Caco-2 (cell line): Measurements from ENCODE around the gene PHLDB1. TPM values are rescaled to one million over a fixed set of nuclear protein-coding genes. Genes with fewer than 3 reads are reported as not detected.

Source experiments
- BruUV-seq: library from RNA; stranded (reverse); fragments of 400-500 nt; replicated peaks from 2 replicates; lab custom pipeline; 2021; lab: Mats Ljungman, UMichigan
- CTCF ChIA-PET: fragments of 300-600 bp; sonication (Branson Sonifier 250); formaldehyde crosslinking; loops from one replicate; lab custom pipeline; 2022; ENCODE audit warnings: antibody characterized with exemption; lab: Charles Lee
- POLR2A ChIA-PET: fragments of 300-600 bp; sonication (Branson Sonifier 250); formaldehyde crosslinking; loops from one replicate; lab custom pipeline; 2022; ENCODE audit warnings: antibody characterized with exemption; lab: Charles Lee
- DNase-seq, 2 experiments: peaks; one replicate each; pipeline versions ENCODE4 v3.0.0 to v3.0.0-alpha.2; 2020 to 2022
- H3K27me3 ChIP-seq: replicated peaks from 2 replicates; pipeline ENCODE4 v1.6.0; 2011; ENCODE audit warnings: low read length; ENCODE audit not compliant: control insufficient read depth, insufficient read depth
- H3K36me3 ChIP-seq: 2 replicates; pipeline ENCODE4 v1.5.1; 2011; ENCODE audit warnings: low read length; ENCODE audit not compliant: control insufficient read depth, insufficient read depth
- H3K4me1 ChIP-seq: fragments of 250-450 bp; sonication (Bioruptor Pico); 2 replicates; pipeline ENCODE4 v1.5.1; 2020; ENCODE audit warnings: mild to moderate bottlenecking
- H3K4me3 ChIP-seq: 2 replicates; pipeline ENCODE4 v1.5.1; 2011; ENCODE audit warnings: low read depth, mild to moderate bottlenecking, control low read depth, low read length
- H3K9me3 ChIP-seq: fragments of 250-450 bp; sonication (Bioruptor Pico); 2 replicates; pipeline ENCODE4 v1.5.1; 2020; ENCODE audit warnings: mild to moderate bottlenecking, moderate library complexity
- H3K27ac Mint-ChIP-seq: one replicate; pipeline ENCODE4 v1.8.0; 2022; ENCODE audit warnings: mixed read lengths; ENCODE audit not compliant: unreplicated experiment
- H3K27me3 Mint-ChIP-seq: one replicate; pipeline ENCODE4 v1.8.0; 2022; ENCODE audit warnings: mixed read lengths; ENCODE audit not compliant: insufficient read depth, unreplicated experiment
- H3K36me3 Mint-ChIP-seq: one replicate; pipeline ENCODE4 v1.8.0; 2022; ENCODE audit warnings: mild to moderate bottlenecking, mixed read lengths; ENCODE audit not compliant: insufficient read depth, unreplicated experiment
- H3K4me1 Mint-ChIP-seq: one replicate; pipeline ENCODE4 v1.8.0; 2022; ENCODE audit warnings: low read depth, mixed read lengths; ENCODE audit not compliant: unreplicated experiment
- H3K4me3 Mint-ChIP-seq: one replicate; pipeline ENCODE4 v1.8.0; 2022; ENCODE audit warnings: mild to moderate bottlenecking, moderate library complexity, mixed read lengths; ENCODE audit not compliant: unreplicated experiment
- H3K9me3 Mint-ChIP-seq: one replicate; pipeline ENCODE4 v1.8.0; 2022; ENCODE audit warnings: mixed read lengths; ENCODE audit not compliant: unreplicated experiment
- CTCF ChIP-seq, 2 experiments: fragments of 200-600 bp in 1 of 2; IDR thresholded peaks; 1 replicate in 1 of 2; 2 replicates in 1 of 2; pipeline versions ENCODE4 v1.5.1 to v1.8.0; 2011 to 2022; ENCODE audit warnings: antibody characterized with exemption in 1 of 2, control low read depth in 1 of 2, inconsistent platforms in 1 of 2, low read depth in 1 of 2, low read length in 1 of 2, mild to moderate bottlenecking in 1 of 2, moderate library complexity in 1 of 2; ENCODE audit not compliant: insufficient read depth in 1 of 2, severe bottlenecking in 1 of 2, unreplicated experiment in 1 of 2
- intact Hi-C: fragments of 100-400 bp; cut with micrococcal nuclease; formaldehyde crosslinking; loops from one replicate; pipeline ENCODE4 v1.10.0; 2022; ENCODE audit not compliant: unreplicated experiment
- total RNA-seq: library from RNA; stranded (reverse); gene quantifications from 2 replicates; pipeline ENCODE4 v1.2.3, GENCODE V29; 2022

Gene PHLDB1
- total RNA-seq, 1 experiment from 2014 or later = 72.1 TPM

- H3K27ac Mint-ChIP-seq = no peak overlapping the region
- H3K4me1 Mint-ChIP-seq = peaks cover 11% of the 10 kb centered on the region
- POLR2A ChIA-PET = no interaction called here
- peaks cover 25% of the 10 kb centered on the region for H3K4me1 ChIP-seq
- CTCF ChIA-PET = interaction anchor here (0.5 to 3.0 kb wide), 4 partner anchors 8 to 128 kb away, joined by 3 to 19 read pairs (median 4); partner anchors contain the start of gene PHLDB1
- no peak overlapping the region for H3K4me3 ChIP-seq
- no peak for TF ChIP-seq CTCF (IDR thresholded peaks at IDR 0.05; ENCODE audit: insufficient read depth in 1 of 2, low read depth in 1 of 2, low read length in 1 of 2, severe bottlenecking in 1 of 2, unreplicated experiment in 1 of 2)
- intact Hi-C loops = loop anchor here (10.0 kb wide), 1 partner anchor 512 kb away; no protein-coding TSS in a partner anchor
- H3K36me3 ChIP-seq = no peaks in the 10 kb centered on the region
- no peak for DNase-seq
- no peaks in the 10 kb centered on the region for H3K27me3 Mint-ChIP-seq
- no peaks in the 10 kb centered on the region for H3K27me3 ChIP-seq
- no peaks in the 10 kb centered on the region for H3K9me3 Mint-ChIP-seq
- H3K36me3 Mint-ChIP-seq = peaks cover 21% of the 10 kb centered on the region
- H3K9me3 ChIP-seq = no peaks in the 10 kb centered on the region
- H3K4me3 Mint-ChIP-seq = no peak overlapping the region
- no TSS peak for BruUV-seq
These were observed 49.2 kb downstream of the PHLDB1 start for GRCh38 chr11:118656563-118657165.

DNA sequence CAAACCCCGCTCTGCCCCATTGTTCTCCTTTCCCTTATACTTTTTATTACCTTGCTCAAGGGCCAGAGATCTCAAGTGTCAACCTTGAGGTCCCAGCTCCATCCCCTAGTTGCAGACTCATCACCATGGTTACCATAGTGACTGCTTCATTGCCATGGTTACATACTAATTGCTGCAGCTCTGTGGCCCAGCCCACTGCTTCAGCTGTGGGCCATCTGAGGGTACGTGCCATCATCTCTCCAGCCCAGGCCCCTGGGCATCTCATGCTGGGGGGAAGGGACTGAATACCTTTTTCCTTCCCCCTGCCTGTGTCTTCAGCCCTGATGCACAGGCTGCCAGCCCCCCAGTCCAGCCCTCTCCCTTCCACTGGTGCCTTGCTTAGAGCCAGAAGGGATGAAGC, 49.8 kb downstream of the PHLDB1 start:
- intact Hi-C loops = loop anchor here (10.0 kb wide), 1 partner anchor 512 kb away; no protein-coding TSS in a partner anchor
- no TSS peak for BruUV-seq

More for the DNA sequence above, 49.8 kb downstream of the PHLDB1 start:
- H3K9me3 ChIP-seq = no peaks in the 10 kb centered on the region
- peak overlapping the region; percentile 9 for H3K27ac Mint-ChIP-seq
- H3K4me1 ChIP-seq = peaks cover 26% of the 10 kb centered on the region
- no peaks in the 10 kb centered on the region for H3K9me3 Mint-ChIP-seq
- H3K4me3 ChIP-seq = no peak overlapping the region
- no peak for TF ChIP-seq CTCF (IDR thresholded peaks at IDR 0.05; ENCODE audit: insufficient read depth in 1 of 2, low read depth in 1 of 2, low read length in 1 of 2, severe bottlenecking in 1 of 2, unreplicated experiment in 1 of 2)
- no peak for DNase-seq
- no peaks in the 10 kb centered on the region for H3K36me3 ChIP-seq
- ChIA-PET CTCF (interaction anchor here (0.5 to 3.0 kb wide), 3 partner anchors 9 to 49 kb away, joined by 3 to 19 read pairs (median 4); partner anchors contain the start of gene PHLDB1), POLR2A (no interaction called here)
- no peak overlapping the region for H3K4me3 Mint-ChIP-seq
- peaks cover 19% of the 10 kb centered on the region for H3K36me3 Mint-ChIP-seq
- H3K27me3 ChIP-seq = no peaks in the 10 kb centered on the region
- peaks cover 11% of the 10 kb centered on the region for H3K4me1 Mint-ChIP-seq
- no peaks in the 10 kb centered on the region for H3K27me3 Mint-ChIP-seq
